Gastroesophageal sphincter (tissue), 3 donors: ENCODE measurements around the gene WWC2.

Source experiments
- EP300 ChIP-seq: sonication (generic); formaldehyde crosslinking; IDR thresholded peaks from one replicate; pipeline ENCODE4 v1.6.1; 2017; ENCODE audit warnings: antibody characterized with exemption, mild to moderate bottlenecking
- POLR2A ChIP-seq, 2 donors: fragments of 450-650 bp; IDR thresholded peaks; one replicate each; pipeline ENCODE4 v1.6.1; 2017; ENCODE audit warnings: antibody characterized with exemption in 2 of 2, mild to moderate bottlenecking in 2 of 2, moderate library complexity in 1 of 2
- POLR2AphosphoS5 ChIP-seq: sonication (generic); formaldehyde crosslinking; IDR thresholded peaks from one replicate; pipeline ENCODE4 v1.6.1; 2017; ENCODE audit warnings: antibody characterized with exemption
- TF ChIP-seq, protein P1 (sequence below), 4 experiments: fragments of 200-600 bp in 2 of 4; fragments of 450-650 bp in 2 of 4; sonication (generic) in 1 of 4; IDR thresholded peaks; one replicate each; pipeline ENCODE4 v1.5.1; 2017 to 2019; ENCODE audit warnings: antibody characterized with exemption in 4 of 4, mild to moderate bottlenecking in 2 of 4, moderate library complexity in 2 of 4

- TF ChIP-seq, protein P1, sequence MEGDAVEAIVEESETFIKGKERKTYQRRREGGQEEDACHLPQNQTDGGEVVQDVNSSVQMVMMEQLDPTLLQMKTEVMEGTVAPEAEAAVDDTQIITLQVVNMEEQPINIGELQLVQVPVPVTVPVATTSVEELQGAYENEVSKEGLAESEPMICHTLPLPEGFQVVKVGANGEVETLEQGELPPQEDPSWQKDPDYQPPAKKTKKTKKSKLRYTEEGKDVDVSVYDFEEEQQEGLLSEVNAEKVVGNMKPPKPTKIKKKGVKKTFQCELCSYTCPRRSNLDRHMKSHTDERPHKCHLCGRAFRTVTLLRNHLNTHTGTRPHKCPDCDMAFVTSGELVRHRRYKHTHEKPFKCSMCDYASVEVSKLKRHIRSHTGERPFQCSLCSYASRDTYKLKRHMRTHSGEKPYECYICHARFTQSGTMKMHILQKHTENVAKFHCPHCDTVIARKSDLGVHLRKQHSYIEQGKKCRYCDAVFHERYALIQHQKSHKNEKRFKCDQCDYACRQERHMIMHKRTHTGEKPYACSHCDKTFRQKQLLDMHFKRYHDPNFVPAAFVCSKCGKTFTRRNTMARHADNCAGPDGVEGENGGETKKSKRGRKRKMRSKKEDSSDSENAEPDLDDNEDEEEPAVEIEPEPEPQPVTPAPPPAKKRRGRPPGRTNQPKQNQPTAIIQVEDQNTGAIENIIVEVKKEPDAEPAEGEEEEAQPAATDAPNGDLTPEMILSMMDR (IDR thresholded peaks at IDR 0.05): no peak
- no peak for TF ChIP-seq POLR2AphosphoS5
- TF ChIP-seq EP300: no peak
- no peak for TF ChIP-seq POLR2A (IDR thresholded peaks at IDR 0.05)
Measured at GRCh38 chr4:183185559-183185958, 86.5 kb downstream of the WWC2 start.
